ENCODE measurements around the gene ZMYM2.
A peak's percentile ranks its signal among the peaks of the same experiment; 100 is the strongest.

Gene ZMYM2

GRCh38 chr13:20049558-20050473 lies 91.3 kb downstream of the ZMYM2 start:
- no peak for FAIRE-seq

DNA sequence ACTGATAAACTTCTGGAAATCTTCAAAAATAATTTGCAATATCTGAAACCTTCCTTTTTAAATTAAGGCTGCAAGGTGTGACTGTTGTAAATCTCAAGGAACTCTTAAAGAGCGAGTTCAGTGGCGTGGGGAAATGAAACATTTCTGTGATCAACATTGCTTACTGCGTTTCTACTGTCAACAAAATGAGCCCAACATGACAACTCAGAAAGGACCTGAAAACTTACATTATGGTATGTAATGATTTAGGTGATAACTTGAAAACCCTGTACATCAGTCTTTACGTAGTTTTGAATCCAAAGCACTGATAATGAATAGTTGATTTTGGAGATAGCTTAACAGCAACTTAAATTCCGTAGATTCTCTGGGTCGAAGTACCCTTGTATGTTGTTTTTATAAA lies 92.8 kb downstream of the ZMYM2 start:
- FAIRE-seq, result no peak

DNA sequence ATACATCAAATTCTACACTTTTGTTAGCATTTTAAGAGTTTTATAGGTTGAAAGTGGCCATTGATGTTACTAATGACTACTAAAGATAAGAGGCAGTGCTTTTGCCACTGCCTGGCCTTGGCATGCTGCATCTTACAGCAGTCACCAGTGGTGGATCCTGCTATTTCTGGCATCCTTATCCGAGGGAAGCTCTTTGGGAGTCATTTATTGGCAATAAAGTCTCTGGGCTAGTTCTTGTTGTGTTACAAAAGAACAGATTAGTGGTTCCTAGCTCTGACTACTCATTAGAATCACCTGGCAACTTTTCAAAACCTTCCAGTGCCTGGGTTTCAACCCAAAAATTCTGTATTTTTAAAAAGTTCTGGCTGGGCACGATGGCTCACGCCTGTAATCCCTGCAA lies 94.5 kb downstream of the ZMYM2 start:
- FAIRE-seq, result no peak

DNA sequence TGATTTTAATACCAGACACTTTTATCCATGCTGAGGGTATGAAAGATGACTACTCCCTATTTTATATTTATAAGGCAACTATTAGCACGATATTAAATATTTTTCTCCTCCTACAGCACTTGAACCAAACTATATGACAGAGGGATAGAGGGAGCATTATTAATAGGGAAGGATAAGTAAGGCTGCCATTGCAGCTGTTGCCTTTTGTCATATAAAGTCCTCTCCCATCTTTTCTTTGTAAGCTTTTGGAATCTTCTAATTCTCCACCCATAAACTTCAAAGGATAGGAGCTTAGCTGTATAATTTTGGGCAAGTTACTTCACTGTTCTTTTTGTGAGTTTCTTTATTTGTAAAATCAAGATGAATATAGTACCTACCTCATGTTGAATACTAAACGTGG lies 95.4 kb downstream of the ZMYM2 start:
- FAIRE-seq, result no peak

- no peak for FAIRE-seq
These were observed 96.1 kb downstream of the ZMYM2 start for GRCh38 chr13:20054586-20054985.

- no peak for FAIRE-seq
These were observed 98.7 kb downstream of the ZMYM2 start for GRCh38 chr13:20057214-20057613.

GRCh38 chr13:20057963-20058362 lies 99.4 kb downstream of the ZMYM2 start:
- no peak for FAIRE-seq

- FAIRE-seq, result no peak
These were observed 99.9 kb downstream of the ZMYM2 start for GRCh38 chr13:20058476-20058875.

DNA sequence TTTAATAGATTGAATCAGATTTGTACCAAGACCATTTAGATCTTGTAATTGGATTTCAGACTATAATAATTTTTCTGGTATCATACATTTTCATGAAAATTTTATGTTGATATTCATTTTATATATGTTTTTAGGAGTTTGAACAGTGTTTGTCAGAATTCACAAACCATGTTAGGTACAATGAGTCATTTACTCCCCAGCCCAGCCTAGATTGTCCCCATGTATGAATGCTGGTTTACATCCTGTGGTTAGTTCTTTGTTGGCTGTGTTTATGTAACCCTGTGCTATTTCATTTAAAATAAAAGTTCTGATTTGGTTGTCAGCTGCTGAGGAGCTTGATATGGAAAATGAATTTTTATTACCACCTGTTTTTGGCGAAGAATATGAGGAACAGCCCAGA lies 105.6 kb downstream of the ZMYM2 start:
- FAIRE-seq, result no peak

- no peak for FAIRE-seq
These were observed 107.0 kb downstream of the ZMYM2 start for GRCh38 chr13:20065516-20065915.

GRCh38 chr13:20069956-20070355 lies 111.4 kb downstream of the ZMYM2 start:
- no peak for FAIRE-seq

DNA sequence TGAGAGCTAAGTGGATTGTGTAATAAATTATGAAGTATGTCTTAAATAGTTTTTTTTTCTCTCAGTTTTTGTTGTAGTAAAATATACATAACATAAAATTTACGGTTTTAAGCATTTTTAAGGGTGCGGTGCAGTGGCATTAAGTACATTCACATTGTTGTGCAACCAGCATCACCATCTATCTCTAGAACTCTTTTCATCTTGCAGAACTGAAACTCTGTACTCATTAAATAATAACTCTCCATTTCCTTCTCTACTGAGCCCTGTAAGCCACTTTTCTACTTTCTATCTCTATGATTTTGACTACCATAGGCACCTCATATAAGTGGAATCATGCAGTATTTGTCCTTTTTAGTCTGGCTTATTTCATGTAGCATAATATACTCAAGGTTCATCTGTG lies 115.2 kb downstream of the ZMYM2 start:
- no peak for FAIRE-seq

DNA sequence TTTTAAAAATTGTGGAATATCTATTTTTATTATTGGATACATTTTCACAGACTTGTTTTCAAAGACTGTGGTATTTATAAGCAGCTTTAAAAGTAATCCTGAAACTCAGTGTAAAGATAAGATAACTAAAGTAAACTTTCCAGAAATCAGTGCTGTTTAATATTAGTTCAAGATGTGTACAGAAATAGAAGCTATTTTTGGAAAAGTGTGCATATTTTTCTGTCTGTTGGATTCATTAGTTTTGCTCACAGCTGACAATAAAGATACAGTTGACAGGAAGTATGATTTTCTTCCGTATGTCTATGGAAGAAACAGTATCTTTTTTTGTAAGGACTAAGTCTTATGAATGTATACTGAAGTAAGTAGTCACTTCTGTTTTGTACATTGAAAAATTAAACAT lies 116.4 kb downstream of the ZMYM2 start:
- no peak for FAIRE-seq

DNA sequence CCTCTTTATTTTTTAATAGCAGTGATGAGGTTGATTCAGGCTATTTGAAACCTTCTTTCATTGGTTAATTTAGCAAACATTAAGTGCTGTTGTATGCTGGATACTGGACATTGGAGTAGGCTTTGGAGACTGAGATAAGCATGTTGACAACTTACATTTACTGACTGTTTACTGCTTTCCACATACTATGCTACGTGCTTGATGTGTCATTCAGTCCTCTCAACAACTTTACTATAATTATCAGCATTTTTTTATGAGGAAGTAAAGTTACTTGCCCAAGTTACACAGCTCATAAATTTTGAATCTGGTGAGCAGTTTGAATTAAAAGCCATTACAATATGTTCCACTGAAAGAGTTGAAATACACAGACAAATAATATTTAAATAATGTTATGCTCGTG lies 118.6 kb downstream of the ZMYM2 start:
- no peak for FAIRE-seq

- FAIRE-seq, result no peak
These were observed 122.0 kb downstream of the ZMYM2 start for GRCh38 chr13:20080377-20081164.

DNA sequence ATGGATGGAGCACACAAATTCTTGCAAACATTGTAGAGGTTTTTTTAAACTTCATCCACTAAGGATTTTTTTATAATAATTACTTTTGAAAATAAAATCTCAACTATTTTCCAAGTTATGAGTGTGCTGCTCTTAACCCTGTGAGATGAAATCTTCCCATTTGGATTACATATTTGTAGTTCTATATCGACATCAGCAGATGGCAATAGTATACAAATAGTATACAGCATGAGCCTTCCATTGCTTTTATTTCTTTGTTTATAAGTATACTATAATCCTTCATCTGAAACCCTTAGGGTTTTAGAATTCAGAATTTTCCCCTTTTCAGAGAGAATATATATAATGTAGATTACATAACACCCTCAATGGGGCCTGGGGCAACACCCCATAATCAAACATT lies 131.8 kb downstream of the ZMYM2 start:
- peak; percentile 49 for FAIRE-seq

- no peak for FAIRE-seq
These were observed 135.4 kb downstream of the ZMYM2 start for GRCh38 chr13:20093951-20094350.

GRCh38 chr13:20099319-20099718 lies 140.8 kb downstream of the ZMYM2 start:
- FAIRE-seq, result no peak

- FAIRE-seq, result no peak
These were observed 143.2 kb downstream of the ZMYM2 start for GRCh38 chr13:20101467-20102316.

DNA sequence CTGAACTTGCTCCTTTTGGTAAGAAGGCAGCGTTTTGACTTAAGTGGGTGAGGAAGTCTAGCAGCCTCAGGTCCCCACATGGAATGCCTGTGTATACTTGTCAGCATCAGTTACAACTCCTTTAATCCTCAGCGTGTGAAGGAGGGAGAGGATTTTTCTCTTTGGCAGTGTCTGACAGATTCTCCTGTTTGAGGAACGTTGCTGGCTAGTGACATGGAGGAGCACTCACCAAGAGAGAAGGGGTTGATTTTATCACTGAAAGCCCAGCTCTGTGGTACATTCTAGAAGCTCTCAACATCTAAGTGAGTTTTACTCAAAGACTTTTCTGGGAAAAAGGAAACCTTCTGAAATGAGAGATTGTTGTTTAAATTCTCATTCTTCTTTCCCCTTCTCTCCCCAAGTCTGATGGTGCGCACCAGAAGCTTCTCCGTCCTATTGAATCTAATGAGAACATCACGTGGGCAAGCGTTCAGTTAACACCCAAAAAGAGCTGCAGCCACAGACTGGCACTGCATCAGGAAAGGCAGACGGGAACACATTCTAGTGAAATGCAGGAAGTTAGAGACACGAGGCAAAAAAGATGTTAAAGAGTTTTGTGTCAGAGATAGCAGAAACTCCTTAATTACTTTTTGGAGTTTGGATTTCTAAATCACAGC lies 144.1 kb downstream of the ZMYM2 start:
- FAIRE-seq, result no peak

DNA sequence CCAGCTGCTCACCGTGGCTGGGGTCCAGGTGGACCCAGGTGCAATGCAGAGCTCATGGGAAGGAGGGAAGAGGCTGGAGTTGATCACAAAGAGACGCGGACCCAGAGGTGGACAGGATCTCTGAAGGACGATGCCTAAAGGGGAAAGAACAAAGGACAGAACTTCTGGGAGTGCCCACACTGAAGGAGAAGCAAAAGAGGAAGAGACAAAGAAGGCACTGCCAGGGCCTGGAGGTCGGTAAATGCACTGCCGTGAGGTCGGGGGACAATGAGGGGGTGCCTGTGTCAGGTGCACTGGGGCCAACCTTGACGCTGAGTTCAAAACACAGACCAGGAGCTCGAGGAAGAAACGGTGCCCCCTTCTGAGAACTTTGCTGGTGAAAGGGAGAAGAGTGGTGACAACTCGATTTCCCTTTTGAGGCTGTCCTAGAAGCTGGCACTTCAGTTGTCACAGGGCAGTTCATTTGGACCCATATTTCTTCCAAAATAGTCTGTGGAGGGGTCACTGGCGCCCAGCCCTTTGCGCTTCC lies 146.7 kb downstream of the ZMYM2 start:
- FAIRE-seq, result no peak

DNA sequence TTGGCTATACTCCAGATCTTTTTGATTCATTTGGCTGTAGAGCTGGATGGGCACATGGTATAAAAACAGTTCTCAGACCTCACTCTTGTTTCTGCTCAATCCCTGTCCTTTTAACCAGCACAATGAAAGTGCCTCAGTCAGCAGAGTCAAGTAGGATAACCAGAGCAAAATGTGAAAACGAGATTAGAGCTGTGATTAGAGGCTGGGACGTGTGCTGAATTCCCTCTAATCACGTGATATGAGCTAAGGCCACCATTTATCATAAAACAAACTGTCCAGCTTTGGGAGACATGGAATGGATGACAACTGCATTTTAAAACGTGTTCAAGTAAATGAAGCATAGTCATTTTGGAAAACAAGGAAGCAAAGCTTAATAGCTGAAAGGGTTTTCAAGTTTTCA lies 148.2 kb downstream of the ZMYM2 start:
- no peak for FAIRE-seq

All from TTC549 (cell line).